HG03103 (cell line): ENCODE measurements around the gene PRSS33.

ENCODE experiments used
- ATAC-seq: cut with Tn5 transposase; IDR thresholded peaks from one replicate; pipeline ENCODE4 v1.9.1; 2021; ENCODE audit warnings: low read depth; ENCODE audit not compliant: unreplicated experiment

Gene PRSS33

GRCh38 chr16:2787406-2787805, at the start of gene PRSS33:
Gene PRSS33 (minus strand): TSS chr16:2787560. CDS start chr16:2786547, 1,013 bp downstream.
- ATAC-seq = no peak

DNA sequence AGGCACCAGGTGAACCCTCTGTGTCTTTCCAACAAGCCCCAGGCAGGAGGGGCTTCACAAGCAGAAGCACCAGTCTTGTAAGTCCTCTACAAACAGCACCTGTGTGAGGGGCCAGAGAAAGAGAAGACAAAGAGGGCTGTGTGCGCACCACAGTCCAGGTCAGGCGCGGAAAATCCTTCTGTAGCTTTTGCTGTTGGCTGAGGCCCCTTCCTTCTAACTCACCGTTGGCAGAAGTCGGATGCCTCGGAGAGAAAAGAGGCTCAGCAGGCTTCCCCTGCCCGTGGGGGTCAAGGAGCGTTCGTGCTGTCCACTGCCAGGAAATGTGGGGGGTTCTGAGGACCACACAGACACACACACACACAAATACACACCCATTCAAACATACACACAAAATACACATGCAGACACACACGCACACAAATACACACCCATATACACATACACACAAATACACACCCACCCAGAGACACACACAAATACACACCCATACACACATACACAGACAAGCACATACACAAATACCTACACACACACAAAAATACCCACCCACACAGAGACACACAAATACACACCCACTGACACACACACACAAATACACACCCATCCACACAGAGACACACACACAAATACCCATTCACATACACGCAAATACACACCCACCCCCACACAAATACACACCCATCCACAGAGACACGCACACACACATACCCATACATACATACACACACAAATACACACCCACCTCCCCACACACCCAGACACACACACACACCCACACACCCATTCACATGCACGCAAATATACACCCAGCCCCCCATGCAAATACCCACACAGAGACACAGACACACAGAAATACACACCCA, 49.5 kb upstream of the PRSS33 start:
- no peak for ATAC-seq

- no peak for ATAC-seq
Measured at GRCh38 chr16:2835638-2836493, 48.5 kb upstream of the PRSS33 start.

DNA sequence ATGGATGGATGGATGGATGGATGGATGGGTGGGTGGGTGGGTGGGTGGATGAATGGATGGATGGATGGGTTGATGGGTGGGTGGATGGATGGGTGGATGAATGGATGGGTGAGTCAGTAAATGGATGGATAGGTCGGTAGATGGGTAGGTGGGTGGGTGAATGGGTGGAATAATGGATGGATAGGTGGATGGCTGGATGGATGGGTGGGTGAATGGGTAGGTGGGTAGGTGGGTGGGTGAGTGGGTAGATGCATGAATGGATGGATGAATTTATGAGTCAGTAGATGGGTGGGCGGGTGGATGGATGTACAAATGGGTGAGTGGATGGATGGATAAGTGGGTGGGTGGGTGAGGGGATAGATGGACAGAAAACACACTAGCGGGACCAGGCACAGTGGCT, 47.6 kb upstream of the PRSS33 start:
- ATAC-seq = no peak

DNA sequence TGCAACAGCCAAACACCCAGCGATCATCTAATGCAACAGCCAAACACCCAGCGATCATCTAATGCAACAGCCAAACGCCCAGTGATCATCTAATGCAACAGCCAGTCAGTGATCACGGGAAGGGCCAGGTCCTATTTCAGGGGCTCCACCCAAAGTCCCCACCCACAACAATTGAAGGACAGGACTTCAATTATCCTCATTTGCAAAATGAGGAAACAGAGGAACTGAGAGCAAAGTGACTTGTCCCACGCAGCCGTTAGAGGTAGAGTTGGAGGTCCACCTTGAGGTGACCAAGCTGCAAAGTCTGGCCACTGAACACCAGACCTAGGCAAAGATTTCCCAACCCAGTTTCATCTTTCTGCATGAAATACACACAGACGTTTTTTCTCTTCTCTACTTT, 46.4 kb upstream of the PRSS33 start:
- ATAC-seq = no peak

- no peak for ATAC-seq
Measured at GRCh38 chr16:2831203-2831602, 43.8 kb upstream of the PRSS33 start.

GRCh38 chr16:2830355-2830695, 43.0 kb upstream of the PRSS33 start:
- no peak for ATAC-seq

DNA sequence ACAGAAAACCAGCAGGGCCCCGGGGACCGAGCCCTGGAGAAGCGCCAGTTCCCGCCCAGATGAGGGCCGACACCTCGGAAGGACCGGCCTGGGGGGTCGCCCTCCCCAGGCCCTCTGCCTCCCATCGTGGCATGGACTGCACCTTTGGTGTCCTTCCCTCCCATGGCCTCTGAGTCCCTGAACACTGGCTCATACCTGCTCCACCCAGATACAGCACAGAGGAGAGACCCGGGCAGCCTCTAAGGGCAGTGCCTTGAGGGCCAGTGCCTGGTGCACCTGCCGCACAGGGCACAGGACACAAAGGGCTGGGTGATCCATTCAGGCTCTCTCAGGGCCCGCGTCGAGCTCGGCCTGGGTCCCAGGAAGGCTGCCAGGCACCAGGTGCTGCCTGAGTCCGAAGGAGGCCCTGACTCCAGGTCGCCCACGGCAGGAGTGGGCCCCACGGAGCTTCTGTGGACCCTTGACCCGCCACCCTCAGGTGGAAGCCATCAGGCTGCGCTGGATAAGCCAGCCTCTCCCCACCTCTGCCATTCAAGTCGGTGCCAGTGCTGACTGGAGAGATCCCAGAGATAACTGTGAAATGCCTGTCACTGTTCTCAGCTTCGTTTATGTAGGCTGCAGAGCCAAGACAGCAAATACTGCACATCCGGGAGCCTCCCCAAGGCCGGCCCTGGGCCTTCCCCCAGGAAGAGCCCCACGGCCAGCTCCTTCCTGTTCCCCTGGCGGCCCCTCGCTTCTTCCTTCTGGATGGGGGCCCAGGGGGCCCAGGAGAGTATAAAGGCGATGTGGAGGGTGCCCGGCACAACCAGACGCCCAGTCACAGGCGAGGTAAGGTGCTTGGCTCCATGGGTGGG, 42.4 kb upstream of the PRSS33 start, which contains the start of gene ZG16B:
TSS of gene ZG16B (plus strand) at position 803 of the 854 bp plus-strand sequence. CDS start 139 bp downstream, outside the sequence.
- no peak for ATAC-seq

- no peak for ATAC-seq
Measured at GRCh38 chr16:2828876-2829430, 41.6 kb upstream of the PRSS33 start.

DNA sequence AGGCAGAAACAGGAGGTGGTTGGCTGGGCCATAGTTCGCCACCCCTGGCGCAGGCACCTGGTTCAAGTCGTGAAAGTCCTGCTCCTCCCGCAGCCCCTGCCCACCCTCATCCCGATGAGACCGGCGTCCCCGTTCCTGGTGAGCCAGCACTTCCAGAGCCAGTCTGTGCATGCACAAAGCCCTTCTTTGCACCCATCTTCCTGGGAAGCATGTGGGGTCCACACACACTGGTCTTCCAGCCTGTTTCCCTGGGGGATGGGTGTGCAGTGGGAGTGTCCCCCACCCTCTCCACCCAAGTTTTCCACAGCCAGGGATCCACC, 41.1 kb upstream of the PRSS33 start:
- ATAC-seq = no peak

- ATAC-seq = no peak
Measured at GRCh38 chr16:2827831-2828520, 40.6 kb upstream of the PRSS33 start.

- no peak for ATAC-seq
Measured at GRCh38 chr16:2827374-2827791, 40.0 kb upstream of the PRSS33 start.

DNA sequence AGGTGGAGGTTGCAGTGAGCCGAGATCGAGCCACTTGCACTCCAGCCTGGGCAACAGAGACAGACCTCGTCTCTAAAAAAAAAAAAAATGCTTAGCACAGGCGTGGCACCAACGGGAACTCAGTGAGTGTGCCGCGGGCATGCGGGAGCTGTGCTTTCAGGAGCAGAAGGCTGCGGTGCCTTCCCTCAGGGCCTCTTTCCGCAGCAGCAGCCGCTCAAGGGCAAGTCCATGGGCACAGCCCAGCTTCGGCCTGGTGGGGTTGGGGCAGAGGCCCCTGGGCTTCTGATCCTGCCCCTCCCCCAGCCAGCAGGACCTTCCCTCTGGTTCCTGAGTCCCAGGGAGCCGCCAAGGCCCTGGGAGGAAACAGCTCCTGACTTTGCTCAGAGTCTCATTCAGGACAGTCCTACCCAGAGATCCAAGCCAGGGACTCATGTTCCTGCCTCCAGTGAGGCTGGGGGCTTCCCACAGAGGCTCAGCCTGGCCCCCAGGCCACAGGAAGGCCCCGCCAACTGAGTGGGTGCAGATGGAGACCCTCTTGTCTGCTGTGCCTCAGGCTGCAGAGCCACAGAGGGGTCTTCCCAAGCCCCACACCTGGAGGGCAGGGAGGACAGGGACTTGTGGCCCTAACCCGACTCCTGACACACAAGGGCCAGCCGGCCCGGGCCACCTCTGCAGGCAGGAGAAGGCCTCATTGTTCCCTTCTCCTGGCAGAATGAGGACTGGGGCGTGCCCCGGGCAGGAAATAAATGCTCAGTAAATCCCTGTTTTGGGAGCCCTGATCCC, 39.4 kb upstream of the PRSS33 start:
- no peak for ATAC-seq

GRCh38 chr16:2825906-2826305, 38.5 kb upstream of the PRSS33 start:
- no peak for ATAC-seq

DNA sequence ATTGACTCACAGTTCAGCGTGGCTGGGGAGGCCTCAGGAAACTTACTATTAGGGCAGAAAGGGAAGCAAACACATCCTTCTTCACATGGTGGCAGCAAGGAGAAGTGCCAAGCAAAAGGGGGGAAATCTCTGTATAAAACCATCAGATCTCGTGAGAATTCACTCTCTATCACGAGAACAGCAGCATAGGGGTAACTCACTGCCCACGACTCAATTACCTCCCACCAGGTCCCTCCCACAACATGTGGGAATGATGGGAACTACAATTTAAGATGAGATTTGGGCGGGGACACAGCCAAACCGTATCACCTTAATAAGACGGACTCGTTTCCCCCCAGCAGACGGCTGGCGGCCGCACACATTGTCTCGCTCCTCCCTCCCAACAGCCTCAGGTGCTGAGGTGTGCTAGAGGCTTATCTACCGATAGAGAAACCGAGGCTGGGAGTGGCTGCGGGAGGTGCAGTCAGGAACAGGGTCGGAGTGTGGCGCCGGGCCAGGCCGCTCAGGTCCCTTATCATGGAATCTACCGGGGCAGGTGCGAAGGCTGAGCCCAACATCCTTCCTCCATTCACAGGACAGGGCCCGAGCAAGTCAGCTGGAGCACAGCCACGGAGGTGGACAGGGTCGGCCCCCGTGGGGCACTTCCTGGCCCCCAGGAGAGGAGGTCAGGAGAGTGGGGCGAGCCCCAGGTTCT, 37.8 kb upstream of the PRSS33 start:
- ATAC-seq = no peak

GRCh38 chr16:2824626-2825025, 37.3 kb upstream of the PRSS33 start:
- no peak for ATAC-seq

- no peak for ATAC-seq
Measured at GRCh38 chr16:2822496-2822895, 35.1 kb upstream of the PRSS33 start.

GRCh38 chr16:2822158-2822495, 34.8 kb upstream of the PRSS33 start:
- no peak for ATAC-seq
